ENCODE data around the gene RNU2-63P. TPM values are rescaled to one million over a fixed set of nuclear protein-coding genes. Genes with fewer than 3 reads are reported as not detected.
"Not testable (repeated sequence)": the region's sequence is repeated elsewhere in the genome, so short reads cannot be mapped to it uniquely, and the experiment has no call there.

Gene RNU2-63P
- total and polyA plus RNA-seq, 2 donors: 91.1 TPM; not detected in 1

- 98% methylated on average over 6 of the region's 6 CpGs for WGBS
- H3K27ac ChIP-seq (ENCODE audit: low read depth in 1 of 2, low read length in 1 of 2): no peak overlapping the region
- no peaks in the 10 kb centered on the region for H3K4me1 ChIP-seq (ENCODE audit: control insufficient read depth in 2 of 2, insufficient read depth in 2 of 2, low read length in 2 of 2)
- no peak for DNase-seq (ENCODE audit: low read depth in 6 of 9, low spot score in 9 of 9)
- H3K4me3 ChIP-seq (ENCODE audit: low read length in 2 of 2): no peak overlapping the region
- H3K27me3 ChIP-seq (ENCODE audit: control insufficient read depth in 2 of 2, insufficient read depth in 1 of 2, low read length in 1 of 2): peaks cover 0 to 8% of the 10 kb centered on the region in 2 donors
- no peaks in the 10 kb centered on the region for H3K36me3 ChIP-seq (ENCODE audit: control insufficient read depth in 2 of 2, insufficient read depth in 2 of 2, low read length in 1 of 2)
- no peaks in the 10 kb centered on the region for H3K9me3 ChIP-seq (ENCODE audit: control insufficient read depth in 2 of 2, insufficient read depth in 1 of 2, low read length in 1 of 2)
These were observed 14.0 kb downstream of the RNU2-63P start for GRCh38 chr2:88002359-88002707.

GRCh38 chr2:88000474-88000873 is 15.9 kb downstream of the RNU2-63P start:
- not testable (repeated sequence) for H3K4me1 ChIP-seq (ENCODE audit: control insufficient read depth in 2 of 2, insufficient read depth in 2 of 2, low read length in 2 of 2); H3K9me3 ChIP-seq (ENCODE audit: control insufficient read depth in 2 of 2, insufficient read depth in 1 of 2, low read length in 1 of 2); H3K27me3 ChIP-seq (ENCODE audit: control insufficient read depth in 2 of 2, insufficient read depth in 1 of 2, low read length in 1 of 2); H3K27ac ChIP-seq (ENCODE audit: low read depth in 1 of 2, low read length in 1 of 2); H3K4me3 ChIP-seq (ENCODE audit: low read length in 2 of 2); H3K36me3 ChIP-seq (ENCODE audit: control insufficient read depth in 2 of 2, insufficient read depth in 2 of 2, low read length in 1 of 2); DNase-seq (ENCODE audit: low read depth in 6 of 9, low spot score in 9 of 9)
- 64% methylated on average over 3 of the region's 3 CpGs for WGBS

GRCh38 chr2:87996570-87996969 is 19.8 kb downstream of the RNU2-63P start:
- Histone ChIP-seq H3K36me3 (ENCODE audit: control insufficient read depth in 2 of 2, insufficient read depth in 2 of 2, low read length in 1 of 2) (no peaks in the 10 kb centered on the region), H3K4me1 (ENCODE audit: control insufficient read depth in 2 of 2, insufficient read depth in 2 of 2, low read length in 2 of 2) (no peaks in the 10 kb centered on the region), H3K4me3 (ENCODE audit: low read length in 2 of 2) (no peak overlapping the region), H3K27me3 (ENCODE audit: control insufficient read depth in 2 of 2, insufficient read depth in 1 of 2, low read length in 1 of 2) (no peaks in the 10 kb centered on the region), H3K27ac (ENCODE audit: low read depth in 1 of 2, low read length in 1 of 2) (no peak overlapping the region), H3K9me3 (ENCODE audit: control insufficient read depth in 2 of 2, insufficient read depth in 1 of 2, low read length in 1 of 2) (no peaks in the 10 kb centered on the region)
- 94% methylated on average over 6 of the region's 6 CpGs for whole genome bisulfite sequencing
- DNase-seq (ENCODE audit: low read depth in 6 of 9, low spot score in 9 of 9): no peak

GRCh38 chr2:87995756-87996155 is 20.6 kb downstream of the RNU2-63P start:
- no peak overlapping the region for H3K4me3 ChIP-seq (ENCODE audit: low read length in 2 of 2)
- 94% methylated on average over 1 of the region's 1 CpG for WGBS
- no peaks in the 10 kb centered on the region for H3K4me1 ChIP-seq (ENCODE audit: control insufficient read depth in 2 of 2, insufficient read depth in 2 of 2, low read length in 2 of 2)
- H3K9me3 ChIP-seq (ENCODE audit: control insufficient read depth in 2 of 2, insufficient read depth in 1 of 2, low read length in 1 of 2): no peaks in the 10 kb centered on the region
- H3K27ac ChIP-seq (ENCODE audit: low read depth in 1 of 2, low read length in 1 of 2): no peak overlapping the region
- no peaks in the 10 kb centered on the region for H3K36me3 ChIP-seq (ENCODE audit: control insufficient read depth in 2 of 2, insufficient read depth in 2 of 2, low read length in 1 of 2)
- no peak for DNase-seq (ENCODE audit: low read depth in 6 of 9, low spot score in 9 of 9)
- H3K27me3 ChIP-seq (ENCODE audit: control insufficient read depth in 2 of 2, insufficient read depth in 1 of 2, low read length in 1 of 2): no peaks in the 10 kb centered on the region

- not testable (repeated sequence) for H3K9me3 ChIP-seq (ENCODE audit: control insufficient read depth in 2 of 2, insufficient read depth in 1 of 2, low read length in 1 of 2); H3K4me1 ChIP-seq (ENCODE audit: control insufficient read depth in 2 of 2, insufficient read depth in 2 of 2, low read length in 2 of 2); H3K36me3 ChIP-seq (ENCODE audit: control insufficient read depth in 2 of 2, insufficient read depth in 2 of 2, low read length in 1 of 2); H3K27ac ChIP-seq (ENCODE audit: low read depth in 1 of 2, low read length in 1 of 2); DNase-seq (ENCODE audit: low read depth in 6 of 9, low spot score in 9 of 9); H3K27me3 ChIP-seq (ENCODE audit: control insufficient read depth in 2 of 2, insufficient read depth in 1 of 2, low read length in 1 of 2); H3K4me3 ChIP-seq (ENCODE audit: low read length in 2 of 2)
- 71% methylated on average over 7 of the region's 7 CpGs for WGBS
These were observed 22.0 kb downstream of the RNU2-63P start for GRCh38 chr2:87994304-87994850.

GRCh38 chr2:87992569-87992968 is 23.8 kb downstream of the RNU2-63P start:
- not testable (repeated sequence) for DNase-seq (ENCODE audit: low read depth in 6 of 9, low spot score in 9 of 9); H3K4me3 ChIP-seq (ENCODE audit: low read length in 2 of 2); H3K27ac ChIP-seq (ENCODE audit: low read depth in 1 of 2, low read length in 1 of 2); H3K36me3 ChIP-seq (ENCODE audit: control insufficient read depth in 2 of 2, insufficient read depth in 2 of 2, low read length in 1 of 2); H3K27me3 ChIP-seq (ENCODE audit: control insufficient read depth in 2 of 2, insufficient read depth in 1 of 2, low read length in 1 of 2); H3K9me3 ChIP-seq (ENCODE audit: control insufficient read depth in 2 of 2, insufficient read depth in 1 of 2, low read length in 1 of 2); H3K4me1 ChIP-seq (ENCODE audit: control insufficient read depth in 2 of 2, insufficient read depth in 2 of 2, low read length in 2 of 2)
- 82% methylated on average over 2 of the region's 3 CpGs for WGBS

GRCh38 chr2:87987473-87987872 is 28.9 kb downstream of the RNU2-63P start:
- H3K27ac ChIP-seq (ENCODE audit: low read depth in 1 of 2, low read length in 1 of 2); H3K9me3 ChIP-seq (ENCODE audit: control insufficient read depth in 2 of 2, insufficient read depth in 1 of 2, low read length in 1 of 2); H3K4me3 ChIP-seq (ENCODE audit: low read length in 2 of 2); DNase-seq (ENCODE audit: low read depth in 6 of 9, low spot score in 9 of 9); H3K4me1 ChIP-seq (ENCODE audit: control insufficient read depth in 2 of 2, insufficient read depth in 2 of 2, low read length in 2 of 2); H3K27me3 ChIP-seq (ENCODE audit: control insufficient read depth in 2 of 2, insufficient read depth in 1 of 2, low read length in 1 of 2); H3K36me3 ChIP-seq (ENCODE audit: control insufficient read depth in 2 of 2, insufficient read depth in 2 of 2, low read length in 1 of 2): not testable (repeated sequence)
- no CpG with 5 or more reads among the region's 1 CpG for WGBS

- 80% methylated on average over 5 of the region's 5 CpGs for WGBS
- not testable (repeated sequence) for DNase-seq (ENCODE audit: low read depth in 6 of 9, low spot score in 9 of 9); H3K4me3 ChIP-seq (ENCODE audit: low read length in 2 of 2); H3K27me3 ChIP-seq (ENCODE audit: control insufficient read depth in 2 of 2, insufficient read depth in 1 of 2, low read length in 1 of 2); H3K36me3 ChIP-seq (ENCODE audit: control insufficient read depth in 2 of 2, insufficient read depth in 2 of 2, low read length in 1 of 2); H3K27ac ChIP-seq (ENCODE audit: low read depth in 1 of 2, low read length in 1 of 2); H3K9me3 ChIP-seq (ENCODE audit: control insufficient read depth in 2 of 2, insufficient read depth in 1 of 2, low read length in 1 of 2); H3K4me1 ChIP-seq (ENCODE audit: control insufficient read depth in 2 of 2, insufficient read depth in 2 of 2, low read length in 2 of 2)
These were observed 30.4 kb downstream of the RNU2-63P start for GRCh38 chr2:87985902-87986301.

GRCh38 chr2:87981182-87981581 is 35.2 kb downstream of the RNU2-63P start:
- WGBS: no CpG with 5 or more reads among the region's 3 CpGs
- not testable (repeated sequence) for H3K9me3 ChIP-seq (ENCODE audit: control insufficient read depth in 2 of 2, insufficient read depth in 1 of 2, low read length in 1 of 2); H3K36me3 ChIP-seq (ENCODE audit: control insufficient read depth in 2 of 2, insufficient read depth in 2 of 2, low read length in 1 of 2); H3K4me3 ChIP-seq (ENCODE audit: low read length in 2 of 2); DNase-seq (ENCODE audit: low read depth in 6 of 9, low spot score in 9 of 9); H3K27ac ChIP-seq (ENCODE audit: low read depth in 1 of 2, low read length in 1 of 2); H3K4me1 ChIP-seq (ENCODE audit: control insufficient read depth in 2 of 2, insufficient read depth in 2 of 2, low read length in 2 of 2); H3K27me3 ChIP-seq (ENCODE audit: control insufficient read depth in 2 of 2, insufficient read depth in 1 of 2, low read length in 1 of 2)

- H3K9me3 ChIP-seq (ENCODE audit: control insufficient read depth in 2 of 2, insufficient read depth in 1 of 2, low read length in 1 of 2); H3K27ac ChIP-seq (ENCODE audit: low read depth in 1 of 2, low read length in 1 of 2); H3K36me3 ChIP-seq (ENCODE audit: control insufficient read depth in 2 of 2, insufficient read depth in 2 of 2, low read length in 1 of 2); DNase-seq (ENCODE audit: low read depth in 6 of 9, low spot score in 9 of 9); H3K27me3 ChIP-seq (ENCODE audit: control insufficient read depth in 2 of 2, insufficient read depth in 1 of 2, low read length in 1 of 2); H3K4me1 ChIP-seq (ENCODE audit: control insufficient read depth in 2 of 2, insufficient read depth in 2 of 2, low read length in 2 of 2); H3K4me3 ChIP-seq (ENCODE audit: low read length in 2 of 2): not testable (repeated sequence)
- 89% methylated on average over 4 of the region's 17 CpGs for WGBS
These were observed 44.0 kb downstream of the RNU2-63P start for GRCh38 chr2:87972385-87972784.
